ENCODE data around the gene PTPN23.

Gene PTPN23

GRCh38 chr3:47436180-47436579, 55.4 kb downstream of the PTPN23 start:
- DNase-seq: no peak
- Histone ChIP-seq H3K4me2 (ENCODE audit: low read length, poor library complexity, severe bottlenecking) (no peak overlapping the region), H2BK5ac (ENCODE audit: low read depth, low read length, poor library complexity, severe bottlenecking) (no peak overlapping the region), H3K4ac (ENCODE audit: low read depth in 1 of 2, low read length in 2 of 2) (no peak overlapping the region), H3K18ac (ENCODE audit: low read depth in 1 of 2, low read length in 2 of 2) (no peak overlapping the region), H3K14ac (ENCODE audit: low read length in 2 of 2) (no peak overlapping the region), H4K91ac (ENCODE audit: low read length) (no peak overlapping the region), H2AFZ (ENCODE audit: low read depth, low read length) (no peak overlapping the region), H3K27me3 (ENCODE audit: control insufficient read depth in 1 of 2, insufficient read depth in 1 of 2, low read length in 2 of 2) (no peaks in the 10 kb centered on the region), H3K4me1 (ENCODE audit: control insufficient read depth, insufficient read depth, low read depth, low read length) (peaks cover 2% of the 10 kb centered on the region), H3K79me1 (replicated peaks; ENCODE audit: low read length, poor library complexity, severe bottlenecking) (peaks cover 19% of the 10 kb centered on the region), H3K27ac (ENCODE audit: low read length, poor library complexity, severe bottlenecking) (no peak overlapping the region), H2AK5ac (ENCODE audit: low read length, severe bottlenecking) (no peak overlapping the region), H3K4me3 (ENCODE audit: insufficient read depth in 1 of 2, low read depth in 1 of 2, low read length in 2 of 2) (no peak overlapping the region), H3K36me3 (ENCODE audit: control insufficient read depth in 1 of 2, insufficient read depth in 2 of 2, low read depth in 1 of 2, low read length in 2 of 2) (peaks cover 38 to 69% of the 10 kb centered on the region in 2 experiments), H3K9me3 (ENCODE audit: control insufficient read depth, low read length) (no peaks in the 10 kb centered on the region), H4K8ac (ENCODE audit: low read length) (no peak overlapping the region), H2BK15ac (ENCODE audit: low read depth, poor library complexity, severe bottlenecking) (no peak overlapping the region), H3K23ac (ENCODE audit: low read length in 2 of 2) (no peak overlapping the region), H3K9ac (ENCODE audit: low read length) (no peak overlapping the region), H2BK120ac (ENCODE audit: low read depth, low read length) (no peak overlapping the region), H2BK12ac (ENCODE audit: low read length in 2 of 2) (no peak overlapping the region)
- 96% methylated on average over 5 of the region's 5 CpGs for WGBS

- Histone ChIP-seq H3K27me3 (ENCODE audit: control insufficient read depth in 1 of 2, insufficient read depth in 1 of 2, low read length in 2 of 2) (no peaks in the 10 kb centered on the region), H3K4me1 (ENCODE audit: control insufficient read depth, insufficient read depth, low read depth, low read length) (peaks cover 2% of the 10 kb centered on the region), H2BK15ac (ENCODE audit: low read depth, poor library complexity, severe bottlenecking) (no peak overlapping the region), H2BK12ac (ENCODE audit: low read length in 2 of 2) (no peak overlapping the region), H4K8ac (ENCODE audit: low read length) (no peak overlapping the region), H3K23ac (ENCODE audit: low read length in 2 of 2) (no peak overlapping the region), H2AFZ (ENCODE audit: low read depth, low read length) (no peak overlapping the region), H2AK5ac (ENCODE audit: low read length, severe bottlenecking) (no peak overlapping the region), H3K9me3 (ENCODE audit: control insufficient read depth, low read length) (no peaks in the 10 kb centered on the region), H4K91ac (ENCODE audit: low read length) (no peak overlapping the region), H3K79me1 (replicated peaks; ENCODE audit: low read length, poor library complexity, severe bottlenecking) (peaks cover 31% of the 10 kb centered on the region), H3K36me3 (ENCODE audit: control insufficient read depth in 1 of 2, insufficient read depth in 2 of 2, low read depth in 1 of 2, low read length in 2 of 2) (peaks cover 20 to 46% of the 10 kb centered on the region in 2 experiments), H3K4me2 (ENCODE audit: low read length, poor library complexity, severe bottlenecking) (no peak overlapping the region), H2BK120ac (ENCODE audit: low read depth, low read length) (no peak overlapping the region), H3K9ac (ENCODE audit: low read length) (no peak overlapping the region), H2BK5ac (ENCODE audit: low read depth, low read length, poor library complexity, severe bottlenecking) (no peak overlapping the region), H3K14ac (ENCODE audit: low read length in 2 of 2) (no peak overlapping the region), H3K27ac (ENCODE audit: low read length, poor library complexity, severe bottlenecking) (no peak overlapping the region), H3K4ac (ENCODE audit: low read depth in 1 of 2, low read length in 2 of 2) (no peak overlapping the region), H3K4me3 (ENCODE audit: insufficient read depth in 1 of 2, low read depth in 1 of 2, low read length in 2 of 2) (no peak overlapping the region), H3K18ac (ENCODE audit: low read depth in 1 of 2, low read length in 2 of 2) (no peak overlapping the region)
- DNase-seq: peak; percentile 38
These were observed 59.3 kb downstream of the PTPN23 start for GRCh38 chr3:47440131-47440530.

- no peak overlapping the region for H3K14ac ChIP-seq (ENCODE audit: low read length in 2 of 2)
- no peak overlapping the region for H3K27ac ChIP-seq (ENCODE audit: low read length, poor library complexity, severe bottlenecking)
- H3K9me3 ChIP-seq (ENCODE audit: control insufficient read depth, low read length): no peaks in the 10 kb centered on the region
- H2AK5ac ChIP-seq (ENCODE audit: low read length, severe bottlenecking): no peak overlapping the region
- H3K9ac ChIP-seq (ENCODE audit: low read length): no peak overlapping the region
- no peak overlapping the region for H3K18ac ChIP-seq (ENCODE audit: low read depth in 1 of 2, low read length in 2 of 2)
- H3K36me3 ChIP-seq (ENCODE audit: control insufficient read depth in 1 of 2, insufficient read depth in 2 of 2, low read depth in 1 of 2, low read length in 2 of 2): peaks cover 20 to 39% of the 10 kb centered on the region in 2 experiments
- no peak overlapping the region for H3K4me3 ChIP-seq (ENCODE audit: insufficient read depth in 1 of 2, low read depth in 1 of 2, low read length in 2 of 2)
- no peak overlapping the region for H4K8ac ChIP-seq (ENCODE audit: low read length)
- H2BK5ac ChIP-seq (ENCODE audit: low read depth, low read length, poor library complexity, severe bottlenecking): no peak overlapping the region
- H2AFZ ChIP-seq (ENCODE audit: low read depth, low read length): no peak overlapping the region
- no peak overlapping the region for H2BK15ac ChIP-seq (ENCODE audit: low read depth, poor library complexity, severe bottlenecking)
- over 99% methylated on average over 3 of the region's 4 CpGs for WGBS
- no peak overlapping the region for H2BK120ac ChIP-seq (ENCODE audit: low read depth, low read length)
- DNase-seq: peak; percentile 21
- no peak overlapping the region for H4K91ac ChIP-seq (ENCODE audit: low read length)
- H3K4ac ChIP-seq (ENCODE audit: low read depth in 1 of 2, low read length in 2 of 2): peak overlapping the region in 1 of 2 experiments; percentile 47
- H2BK12ac ChIP-seq (ENCODE audit: low read length in 2 of 2): no peak overlapping the region
- H3K23ac ChIP-seq (ENCODE audit: low read length in 2 of 2): no peak overlapping the region
- H3K4me1 ChIP-seq (ENCODE audit: control insufficient read depth, insufficient read depth, low read depth, low read length): peaks cover 2% of the 10 kb centered on the region
- H3K79me1 ChIP-seq (replicated peaks; ENCODE audit: low read length, poor library complexity, severe bottlenecking): peaks cover 40% of the 10 kb centered on the region
- H3K27me3 ChIP-seq (ENCODE audit: control insufficient read depth in 1 of 2, insufficient read depth in 1 of 2, low read length in 2 of 2): no peaks in the 10 kb centered on the region
- no peak overlapping the region for H3K4me2 ChIP-seq (ENCODE audit: low read length, poor library complexity, severe bottlenecking)
These were observed 61.2 kb downstream of the PTPN23 start for GRCh38 chr3:47441796-47442551.

GRCh38 chr3:47443611-47443995, 62.8 kb downstream of the PTPN23 start:
- no peak overlapping the region for H3K27ac ChIP-seq (ENCODE audit: low read length, poor library complexity, severe bottlenecking)
- no peak overlapping the region for H3K23ac ChIP-seq (ENCODE audit: low read length in 2 of 2)
- peak overlapping the region; percentile 19 for H4K8ac ChIP-seq (ENCODE audit: low read length)
- H3K9me3 ChIP-seq (ENCODE audit: control insufficient read depth, low read length): no peaks in the 10 kb centered on the region
- H2AK5ac ChIP-seq (ENCODE audit: low read length, severe bottlenecking): no peak overlapping the region
- WGBS: 50% methylated on average over 5 of the region's 5 CpGs
- H3K9ac ChIP-seq (ENCODE audit: low read length): peak overlapping the region; percentile 64
- peak overlapping the region in 1 of 2 experiments; percentile 86 for H3K4ac ChIP-seq (ENCODE audit: low read depth in 1 of 2, low read length in 2 of 2)
- peak overlapping the region; percentile 52 for H2BK120ac ChIP-seq (ENCODE audit: low read depth, low read length)
- H4K91ac ChIP-seq (ENCODE audit: low read length): no peak overlapping the region
- peaks cover 17 to 31% of the 10 kb centered on the region in 2 experiments for H3K36me3 ChIP-seq (ENCODE audit: control insufficient read depth in 1 of 2, insufficient read depth in 2 of 2, low read depth in 1 of 2, low read length in 2 of 2)
- no peak overlapping the region for H3K14ac ChIP-seq (ENCODE audit: low read length in 2 of 2)
- H2BK5ac ChIP-seq (ENCODE audit: low read depth, low read length, poor library complexity, severe bottlenecking): no peak overlapping the region
- no peak overlapping the region for H3K4me2 ChIP-seq (ENCODE audit: low read length, poor library complexity, severe bottlenecking)
- peak overlapping the region in 1 of 2 experiments; percentile 52 for H3K4me3 ChIP-seq (ENCODE audit: insufficient read depth in 1 of 2, low read depth in 1 of 2, low read length in 2 of 2)
- H3K27me3 ChIP-seq (ENCODE audit: control insufficient read depth in 1 of 2, insufficient read depth in 1 of 2, low read length in 2 of 2): no peaks in the 10 kb centered on the region
- H2BK12ac ChIP-seq (ENCODE audit: low read length in 2 of 2): peak overlapping the region in 1 of 2 experiments; percentile 83
- peak; percentile 72 for DNase-seq
- H3K18ac ChIP-seq (ENCODE audit: low read depth in 1 of 2, low read length in 2 of 2): peak overlapping the region; percentile 0 to 77
- H2BK15ac ChIP-seq (ENCODE audit: low read depth, poor library complexity, severe bottlenecking): peak overlapping the region; percentile 12
- no peak overlapping the region for H2AFZ ChIP-seq (ENCODE audit: low read depth, low read length)
- peaks cover 39% of the 10 kb centered on the region for H3K79me1 ChIP-seq (replicated peaks; ENCODE audit: low read length, poor library complexity, severe bottlenecking)
- H3K4me1 ChIP-seq (ENCODE audit: control insufficient read depth, insufficient read depth, low read depth, low read length): peaks cover 2% of the 10 kb centered on the region

Data from mesenchymal stem cell (in vitro differentiated cells and primary cell).